H1 (cell line): ENCODE results near the gene HBEGF.

Source experiments
- EZH2 ChIP-seq: fragments of 200-600 bp; sonication (generic); IDR thresholded peaks from 2 replicates; pipeline ENCODE4 v1.7.1; 2012; ENCODE audit warnings: low read depth, mild to moderate bottlenecking, moderate library complexity, low read length, inconsistent platforms; ENCODE audit not compliant: severe bottlenecking
- GABPA ChIP-seq: IDR thresholded peaks from 2 replicates; pipeline ENCODE4 v1.6.1; 2011; ENCODE audit warnings: mild to moderate bottlenecking, low read length, moderate library complexity, borderline replicate concordance; ENCODE audit not compliant: insufficient read depth
- POLR2AphosphoS5 ChIP-seq: IDR thresholded peaks from 2 replicates; pipeline ENCODE4 v1.6.1; 2011; ENCODE audit warnings: low read depth, low read length
- RAD21 ChIP-seq, 2 experiments: IDR thresholded peaks in 1 of 2; conservative IDR thresholded peaks in 1 of 2; 2 replicates each; pipeline ENCODE4 v1.6.1; 2011; ENCODE audit warnings: low read depth in 2 of 2, low read length in 2 of 2, improper control_type of control experiment in 1 of 2, inconsistent platforms in 1 of 2, mild to moderate bottlenecking in 1 of 2, moderate library complexity in 1 of 2
- ZNF274 ChIP-seq: IDR thresholded peaks from 2 replicates; pipeline ENCODE4 v1.7.0; 2012; ENCODE audit warnings: low read length, borderline replicate concordance; ENCODE audit errors: extremely low read depth
- TF ChIP-seq, protein P1 (sequence below): IDR thresholded peaks from 2 replicates; pipeline ENCODE4 v1.6.1; 2011; ENCODE audit warnings: low read depth, mild to moderate bottlenecking, low read length; ENCODE audit not compliant: insufficient read depth

DNA sequence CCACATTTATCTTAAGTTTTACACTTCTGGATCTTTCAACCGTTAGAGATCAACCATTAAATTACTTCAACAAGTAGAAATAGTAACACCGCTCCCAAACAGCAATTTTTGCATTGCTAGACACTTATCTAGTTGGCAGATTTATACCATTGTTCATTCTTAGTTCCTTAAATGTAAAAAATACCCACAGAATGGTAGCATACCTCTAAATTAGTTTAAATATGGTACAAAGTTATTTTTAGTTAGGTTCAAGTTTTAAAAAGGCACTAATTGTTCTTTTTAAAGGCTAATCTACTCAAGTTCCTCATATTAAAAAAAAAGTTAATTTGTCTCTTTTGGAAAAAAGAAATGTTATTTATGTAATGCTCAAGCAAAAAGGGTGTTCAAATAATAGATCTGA, 51.6 kb downstream of the HBEGF start:
- TF ChIP-seq ZNF274 (no peak), POLR2AphosphoS5 (no peak), GABPA (no peak), EZH2 (no peak), RAD21 (IDR thresholded peaks at IDR 0.05 in 1 of 2, conservative IDR thresholded peaks at IDR 0.05 in 1 of 2; ENCODE audit: low read depth in 2 of 2, low read length in 2 of 2) (no peak)
- TF ChIP-seq, protein P1, sequence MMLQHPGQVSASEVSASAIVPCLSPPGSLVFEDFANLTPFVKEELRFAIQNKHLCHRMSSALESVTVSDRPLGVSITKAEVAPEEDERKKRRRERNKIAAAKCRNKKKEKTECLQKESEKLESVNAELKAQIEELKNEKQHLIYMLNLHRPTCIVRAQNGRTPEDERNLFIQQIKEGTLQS: no peak
